Cardiac muscle cell (in vitro differentiated cells and primary cell): Measurements from ENCODE around the gene SLC5A3. TPM values are rescaled to one million over a fixed set of nuclear protein-coding genes. Genes with fewer than 3 reads are reported as not detected.

Experiments
- DNase-seq, 2 donors: peaks; one replicate each; pipeline versions ENCODE4 v3.0.0 to v3.0.0-alpha.2; 2010 to 2017; ENCODE audit warnings: low read depth in 1 of 2, low spot score in 1 of 2
- H3K27ac ChIP-seq: fragments of 200-600 bp; sonication (generic); 2 replicates; pipeline ENCODE4 v1.5.1; 2016
- H3K27me3 ChIP-seq: fragments of 200-600 bp; sonication (generic); 2 replicates; pipeline ENCODE4 v1.6.0; 2016; ENCODE audit warnings: control low read depth
- H3K36me3 ChIP-seq: fragments of 200-600 bp; sonication (generic); 2 replicates; pipeline ENCODE4 v1.5.1; 2016; ENCODE audit warnings: control low read depth
- H3K4me1 ChIP-seq: fragments of 200-600 bp; sonication (generic); 2 replicates; pipeline ENCODE4 v1.8.1; 2017; ENCODE audit warnings: low read depth, mild to moderate bottlenecking, mixed run types
- H3K4me3 ChIP-seq: fragments of 200-600 bp; sonication (generic); 2 replicates; pipeline ENCODE4 v1.5.1; 2016; ENCODE audit warnings: mild to moderate bottlenecking
- H3K9me3 ChIP-seq: fragments of 200-600 bp; sonication (generic); 2 replicates; pipeline ENCODE4 v1.5.1; 2017; ENCODE audit warnings: low read depth, mild to moderate bottlenecking, control low read depth
- CTCF ChIP-seq: IDR thresholded peaks from 2 replicates; pipeline ENCODE4 v1.5.1; 2012; ENCODE audit warnings: low read depth, mild to moderate bottlenecking, low read length
- polyA plus RNA-seq: library from polyadenylated mRNA; unstranded; fragments of >200 nt; fragmentation: Nextera tagmentation; extraction: Ambion mirVana; gene quantifications from 2 replicates; pipeline ENCODE4 v1.2.1, GENCODE V29; 2016
- total RNA-seq: library from RNA; depleted of rRNA; stranded (reverse); fragments of >200 nt; gene quantifications from 2 replicates; pipeline ENCODE4 v1.2.3, GENCODE V29; 2016

SLC5A3 gene
- total RNA-seq (11.5 and 17.0 TPM in 2 replicates), polyA plus RNA-seq (3.0 and 4.1 TPM in 2 replicates)

GRCh38 chr21:34073032-34073748 lies at the start of gene SLC5A3, which contains the start of gene MRPS6:
Gene SLC5A3 (plus strand): TSS chr21:34073578. CDS start chr21:34095199, 21,621 bp downstream.
Gene MRPS6 (plus strand): TSS chr21:34073578. CDS start chr21:34073701, 123 bp downstream.
- H3K27me3 ChIP-seq: no peaks in the 10 kb centered on the region
- DNase-seq: peak; percentile 88 to 94
- H3K4me3 ChIP-seq: peak within 1 kb of the TSS; percentile 77
- H3K27ac ChIP-seq: peak within 1 kb of the TSS; percentile 96
- no peak for TF ChIP-seq CTCF
- H3K4me1 ChIP-seq: peaks cover 37% of the 10 kb centered on the region
- no peaks in the 10 kb centered on the region for H3K9me3 ChIP-seq
- H3K36me3 ChIP-seq: no peaks in the 10 kb centered on the region

- Histone ChIP-seq H3K4me1 (peaks cover 26% of the 10 kb centered on the region), H3K9me3 (no peaks in the 10 kb centered on the region), H3K36me3 (no peaks in the 10 kb centered on the region), H3K4me3 (no peak overlapping the region), H3K27me3 (no peaks in the 10 kb centered on the region), H3K27ac (peak overlapping the region; percentile 75)
- no peak for TF ChIP-seq CTCF
- DNase-seq: no peak
Measured at GRCh38 chr21:34023691-34024373, 49.5 kb upstream of the SLC5A3 start.

DNA sequence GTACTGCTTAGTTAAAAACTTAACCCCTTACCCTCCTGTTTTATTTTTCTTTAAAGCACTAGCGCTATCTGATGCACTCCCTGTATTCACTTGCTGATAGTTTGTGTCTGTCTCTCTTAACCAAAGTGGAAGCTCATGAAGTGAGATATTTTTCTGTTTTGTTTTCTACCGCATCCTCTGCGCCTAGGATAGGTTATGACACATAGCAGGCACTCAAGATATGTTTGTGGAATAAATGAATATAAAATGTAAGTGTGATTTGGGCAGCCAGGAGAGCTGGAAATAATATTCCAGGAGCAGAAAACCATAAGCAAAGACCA lies 49.0 kb upstream of the SLC5A3 start:
- TF ChIP-seq CTCF: no peak
- DNase-seq: no peak

DNA sequence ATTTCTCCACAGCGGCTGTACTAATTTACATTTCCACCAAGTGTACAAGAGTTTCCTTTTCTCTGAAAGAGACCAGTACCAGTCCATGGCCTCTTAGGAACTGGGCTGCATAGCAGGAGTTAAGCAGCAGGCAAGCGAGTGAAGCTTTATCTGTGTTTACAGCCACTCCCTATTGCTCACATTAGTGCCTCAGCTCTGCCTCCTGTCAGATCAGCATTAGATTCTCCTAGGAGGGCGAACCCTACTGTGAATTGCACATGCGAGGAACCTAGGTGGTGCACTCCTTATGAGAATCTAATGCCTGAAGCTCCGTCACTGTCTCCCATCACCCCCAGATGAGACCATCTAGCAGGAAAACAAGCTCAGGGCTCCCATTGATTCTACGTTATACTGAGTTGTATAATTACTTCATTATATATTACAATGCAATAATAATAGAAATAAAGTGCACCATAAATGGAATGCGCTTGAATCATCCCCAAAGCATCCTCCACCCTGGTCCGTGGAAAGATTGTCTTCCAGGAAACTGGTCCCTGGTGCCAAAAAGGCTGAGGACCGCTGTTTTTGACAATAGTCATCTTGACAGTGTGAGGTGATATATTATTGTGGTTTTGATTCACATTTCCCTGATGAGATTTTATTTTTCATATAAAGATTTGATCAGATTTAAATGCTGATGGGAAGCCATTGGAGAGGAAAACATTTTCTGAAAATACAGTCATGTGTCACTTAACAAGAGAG lies 45.5 kb upstream of the SLC5A3 start:
- H3K9me3 ChIP-seq: no peaks in the 10 kb centered on the region
- H3K36me3 ChIP-seq: no peaks in the 10 kb centered on the region
- H3K27ac ChIP-seq: no peak overlapping the region
- TF ChIP-seq CTCF: no peak
- no peaks in the 10 kb centered on the region for H3K27me3 ChIP-seq
- no peak for DNase-seq
- H3K4me3 ChIP-seq: no peak overlapping the region
- peaks cover 17% of the 10 kb centered on the region for H3K4me1 ChIP-seq

More for the DNA sequence above, 49.0 kb upstream of the SLC5A3 start:
- H3K27ac ChIP-seq: no peak overlapping the region
- no peaks in the 10 kb centered on the region for H3K27me3 ChIP-seq
- no peak overlapping the region for H3K4me3 ChIP-seq
- H3K9me3 ChIP-seq: no peaks in the 10 kb centered on the region
- H3K4me1 ChIP-seq: peaks cover 26% of the 10 kb centered on the region
- no peaks in the 10 kb centered on the region for H3K36me3 ChIP-seq

GRCh38 chr21:34029743-34030528 lies 43.4 kb upstream of the SLC5A3 start:
- Histone ChIP-seq H3K27ac (no peak overlapping the region), H3K4me1 (no peaks in the 10 kb centered on the region), H3K9me3 (no peaks in the 10 kb centered on the region), H3K27me3 (no peaks in the 10 kb centered on the region), H3K36me3 (no peaks in the 10 kb centered on the region), H3K4me3 (no peak overlapping the region)
- DNase-seq: peak; percentile 42 to 92
- no peak for TF ChIP-seq CTCF
